Naive thymus-derived CD8-positive, alpha-beta T cell (primary cell): ENCODE data around the gene ATP9B. TPM values are rescaled to one million over a fixed set of nuclear protein-coding genes. Genes with fewer than 3 reads are reported as not detected.

Source experiments
- ATAC-seq, 2 donors: fragments of 150-1000 bp; cut with Tn5 transposase in 1 of 2; sonication (Bioruptor Pico), chemical (Tn5 transposase) in 1 of 2; 1 replicate in 1 of 2; 2 replicates in 1 of 2; pipeline ENCODE4 v1.10.0; 2021; ENCODE audit warnings: mild to moderate bottlenecking in 2 of 2, moderate library complexity in 2 of 2
- POLR2A ChIA-PET: fragments of 350-600 bp; sonication (Branson Sonifier 250); formaldehyde crosslinking; loops from one replicate; lab custom pipeline; 2021; ENCODE audit warnings: antibody characterized with exemption; lab: Charles Lee
- DNase-seq, 10 donors: peaks; one replicate each; pipeline versions ENCODE4 v3.0.0 to v3.0.0-alpha.2; 2020 to 2022
- H3K27ac Mint-ChIP-seq, 10 donors: one replicate each; pipeline ENCODE4 v1.8.0; 2020 to 2022; ENCODE audit warnings: mild to moderate bottlenecking in 10 of 10, mixed read lengths in 10 of 10, moderate library complexity in 4 of 10, inconsistent platforms in 1 of 10
- H3K27me3 Mint-ChIP-seq, 5 donors: one replicate each; pipeline ENCODE4 v1.8.0; 2021 to 2022; ENCODE audit warnings: mixed read lengths in 5 of 5
- H3K36me3 Mint-ChIP-seq, 3 donors: one replicate each; pipeline ENCODE4 v1.8.0; 2020 to 2022; ENCODE audit warnings: mixed read lengths in 3 of 3, mild to moderate bottlenecking in 2 of 3, inconsistent platforms in 1 of 3
- H3K4me1 Mint-ChIP-seq, 4 donors: one replicate each; pipeline ENCODE4 v1.8.0; 2021 to 2022; ENCODE audit warnings: mixed read lengths in 4 of 4
- H3K4me3 Mint-ChIP-seq, 10 donors: one replicate each; pipeline ENCODE4 v1.8.0; 2020 to 2022; ENCODE audit warnings: mild to moderate bottlenecking in 10 of 10, mixed read lengths in 10 of 10, moderate library complexity in 6 of 10, inconsistent platforms in 1 of 10
- H3K9me3 Mint-ChIP-seq, 9 donors: one replicate each; pipeline ENCODE4 v1.8.0; 2020 to 2022; ENCODE audit warnings: mixed read lengths in 9 of 9, mild to moderate bottlenecking in 3 of 9, inconsistent platforms in 1 of 9, moderate library complexity in 1 of 9
- polyA plus RNA-seq, 3 donors: library from polyadenylated mRNA; unstranded; fragments of 300-500 nt; fragmentation: Illumina TruSeq; gene quantifications; one replicate each; pipeline ENCODE4 v1.2.3, GENCODE V29; 2021
- total RNA-seq, 8 experiments: library from RNA in 2 of 8; stranded (reverse) in 2 of 8; gene quantifications; one replicate each; pipeline ENCODE4 v1.2.3 and lab custom pipeline; 2021 to 2026

Gene ATP9B
- total and polyA plus RNA-seq, 5 experiments from 2014 or later: 16.0 to 79.5 (median 18.6) TPM

GRCh38 chr18:79333046-79333445, 263.9 kb downstream of the ATP9B start:
- H3K27me3 Mint-ChIP-seq: no peaks in the 10 kb centered on the region
- no peak overlapping the region for H3K4me3 Mint-ChIP-seq
- POLR2A ChIA-PET: no interaction called here
- DNase-seq: no peak
- peaks cover 0 to 3% (median under 1%) of the 10 kb centered on the region in 4 donors for H3K4me1 Mint-ChIP-seq
- H3K36me3 Mint-ChIP-seq: peaks cover 3 to 74% (median 22%) of the 10 kb centered on the region in 3 donors
- H3K27ac Mint-ChIP-seq: no peak overlapping the region
- no peak for ATAC-seq
- no peaks in the 10 kb centered on the region for H3K9me3 Mint-ChIP-seq

DNA sequence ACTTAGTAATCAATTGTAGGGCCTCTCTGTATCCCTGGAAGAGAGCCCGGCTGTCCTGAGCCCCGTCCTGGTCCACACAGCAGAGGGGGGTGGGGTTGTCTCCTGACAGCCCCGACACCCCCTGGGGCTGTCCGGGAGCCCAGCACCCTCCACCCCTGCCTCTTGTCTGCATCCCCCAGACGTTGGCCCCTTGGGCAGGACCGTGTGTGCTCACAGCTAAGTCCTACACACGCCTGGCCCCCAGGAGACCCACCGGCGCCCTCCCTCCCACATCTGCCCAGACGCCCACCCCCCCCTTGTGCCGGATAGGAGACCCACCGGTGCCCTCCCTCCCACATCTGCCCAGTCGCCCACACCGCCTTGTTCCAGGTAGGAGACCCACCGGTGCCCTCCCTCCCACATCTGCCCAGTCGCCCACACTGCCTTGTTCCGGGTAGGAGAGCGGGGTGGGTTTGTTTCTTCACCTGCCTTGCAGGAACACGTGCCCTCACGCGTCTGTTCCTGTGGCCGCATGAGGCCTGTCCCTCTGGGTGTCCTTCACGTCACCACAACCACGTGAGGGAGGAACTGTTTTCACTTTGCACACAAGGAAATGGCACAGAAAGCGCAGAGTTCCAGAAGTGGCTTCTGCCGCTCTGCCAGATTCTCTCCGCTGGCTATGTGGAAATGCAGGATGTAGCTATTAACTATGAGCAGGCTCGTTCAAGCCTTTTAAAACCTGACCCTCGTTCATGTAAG, 265.5 kb downstream of the ATP9B start:
- no peaks in the 10 kb centered on the region for H3K27me3 Mint-ChIP-seq
- POLR2A ChIA-PET: no interaction called here
- peaks cover 0 to 6% (median 1%) of the 10 kb centered on the region in 4 donors for H3K4me1 Mint-ChIP-seq
- no peak for ATAC-seq
- peaks cover 0 to 8% (median 0%) of the 10 kb centered on the region in 9 donors for H3K9me3 Mint-ChIP-seq
- H3K36me3 Mint-ChIP-seq: peaks cover 17 to 80% (median 32%) of the 10 kb centered on the region in 3 donors
- no peak overlapping the region for H3K27ac Mint-ChIP-seq
- no peak overlapping the region for H3K4me3 Mint-ChIP-seq
- no peak for DNase-seq

GRCh38 chr18:79335833-79336360, 266.7 kb downstream of the ATP9B start:
- Mint-ChIP-seq H3K4me1 (peaks cover 0 to 6% (median 1%) of the 10 kb centered on the region in 4 donors), H3K27ac (no peak overlapping the region), H3K36me3 (peaks cover 15 to 76% (median 32%) of the 10 kb centered on the region in 3 donors), H3K9me3 (peaks cover 0 to 8% (median 0%) of the 10 kb centered on the region in 9 donors), H3K4me3 (no peak overlapping the region), H3K27me3 (no peaks in the 10 kb centered on the region)
- DNase-seq (no peak), ATAC-seq (no peak)
- POLR2A ChIA-PET: no interaction called here

- Mint-ChIP-seq H3K36me3 (peaks cover 15 to 70% (median 30%) of the 10 kb centered on the region in 3 donors), H3K4me3 (no peak overlapping the region), H3K27ac (peak overlapping the region in 1 of 10 donors; percentile 59), H3K9me3 (peaks cover 0 to 8% (median 0%) of the 10 kb centered on the region in 9 donors), H3K4me1 (peaks cover 0 to 6% (median 1%) of the 10 kb centered on the region in 4 donors), H3K27me3 (no peaks in the 10 kb centered on the region)
- ATAC-seq (no peak), DNase-seq (no peak)
- POLR2A ChIA-PET: no interaction called here
Measured at GRCh38 chr18:79336556-79337142, 267.5 kb downstream of the ATP9B start.

GRCh38 chr18:79337184-79337583, 268.0 kb downstream of the ATP9B start:
- no peak for ATAC-seq
- no peak overlapping the region for H3K4me3 Mint-ChIP-seq
- peaks cover 0 to 8% (median 0%) of the 10 kb centered on the region in 9 donors for H3K9me3 Mint-ChIP-seq
- no peaks in the 10 kb centered on the region for H3K27me3 Mint-ChIP-seq
- POLR2A ChIA-PET: no interaction called here
- H3K27ac Mint-ChIP-seq: peak overlapping the region in 1 of 10 donors; percentile 33
- DNase-seq: no peak
- peaks cover 0 to 6% (median 1%) of the 10 kb centered on the region in 4 donors for H3K4me1 Mint-ChIP-seq
- H3K36me3 Mint-ChIP-seq: peaks cover 15 to 71% (median 33%) of the 10 kb centered on the region in 3 donors

DNA sequence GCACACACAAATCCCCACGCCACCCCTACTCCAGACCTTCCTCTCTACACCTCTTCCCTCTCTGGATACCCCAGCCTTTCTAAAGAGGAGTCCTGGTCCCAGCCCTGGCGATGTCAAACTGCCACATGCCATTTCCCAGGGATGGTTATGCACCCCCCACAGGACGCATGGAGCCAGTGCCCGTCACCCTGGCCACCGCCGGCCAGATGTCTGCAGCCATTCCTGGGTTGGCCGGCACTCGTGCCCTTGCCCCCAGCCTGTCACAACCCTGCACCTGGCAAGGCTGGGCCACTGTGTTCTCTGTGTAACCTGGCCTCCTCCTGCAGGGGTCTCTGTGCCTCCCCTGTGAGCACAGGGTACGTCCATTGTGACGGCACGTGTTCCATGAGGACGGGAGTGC, 268.4 kb downstream of the ATP9B start:
- H3K27me3 Mint-ChIP-seq: no peaks in the 10 kb centered on the region
- peak overlapping the region in 1 of 10 donors; percentile 33 for H3K27ac Mint-ChIP-seq
- ATAC-seq (no peak), DNase-seq (no peak)
- H3K9me3 Mint-ChIP-seq: peaks cover 0 to 8% (median 0%) of the 10 kb centered on the region in 9 donors
- POLR2A ChIA-PET: no interaction called here
- H3K4me1 Mint-ChIP-seq: peaks cover 0 to 6% (median 1%) of the 10 kb centered on the region in 4 donors
- no peak overlapping the region for H3K4me3 Mint-ChIP-seq
- H3K36me3 Mint-ChIP-seq: peaks cover 15 to 68% (median 30%) of the 10 kb centered on the region in 3 donors

DNA sequence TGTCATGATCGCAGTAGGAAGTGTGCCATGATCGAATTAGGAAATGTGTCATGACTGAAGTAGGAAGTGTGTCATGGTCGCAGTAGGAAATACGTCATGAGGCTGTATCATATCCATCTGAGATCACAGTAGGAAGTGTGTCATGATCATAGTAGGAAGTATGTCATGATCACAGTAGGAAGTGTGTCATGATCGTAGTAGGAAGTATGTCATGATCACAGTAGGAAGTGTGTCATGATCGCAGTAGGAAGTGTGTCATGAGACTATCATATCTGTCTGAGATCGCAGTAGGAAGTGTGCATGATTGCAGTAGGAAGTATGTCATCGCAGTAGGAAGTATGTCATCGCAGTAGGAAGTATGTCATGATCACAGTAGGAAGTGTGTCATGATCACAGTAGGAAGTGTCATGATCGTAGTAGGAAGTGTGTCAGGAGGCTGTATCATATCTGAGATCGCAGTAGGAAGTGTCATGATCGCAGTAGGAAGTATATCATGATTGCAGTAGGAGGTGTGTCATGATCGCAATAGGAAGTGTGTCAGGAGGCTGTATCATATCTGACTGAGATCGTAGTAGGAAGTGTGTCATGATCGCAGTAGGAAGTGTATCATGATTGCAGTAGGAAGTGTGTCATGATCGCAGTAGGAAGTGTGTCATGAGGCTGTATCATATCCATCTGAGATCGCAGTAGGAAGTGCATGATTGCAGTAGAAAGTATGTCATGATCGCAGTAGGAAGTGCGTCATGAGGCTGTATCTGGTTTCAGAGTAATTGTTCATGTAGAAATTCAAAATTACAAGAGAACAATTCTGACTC, 270.1 kb downstream of the ATP9B start:
- H3K4me1 Mint-ChIP-seq: peaks cover 0 to 4% (median 1%) of the 10 kb centered on the region in 4 donors
- peaks cover 15 to 65% (median 33%) of the 10 kb centered on the region in 3 donors for H3K36me3 Mint-ChIP-seq
- peaks cover 0 to 8% (median 0%) of the 10 kb centered on the region in 9 donors for H3K9me3 Mint-ChIP-seq
- H3K4me3 Mint-ChIP-seq: no peak overlapping the region
- ATAC-seq (no peak), DNase-seq (no peak)
- H3K27me3 Mint-ChIP-seq: no peaks in the 10 kb centered on the region
- POLR2A ChIA-PET: no interaction called here
- H3K27ac Mint-ChIP-seq: peak overlapping the region in 2 of 10 donors; percentile 23 to 76

DNA sequence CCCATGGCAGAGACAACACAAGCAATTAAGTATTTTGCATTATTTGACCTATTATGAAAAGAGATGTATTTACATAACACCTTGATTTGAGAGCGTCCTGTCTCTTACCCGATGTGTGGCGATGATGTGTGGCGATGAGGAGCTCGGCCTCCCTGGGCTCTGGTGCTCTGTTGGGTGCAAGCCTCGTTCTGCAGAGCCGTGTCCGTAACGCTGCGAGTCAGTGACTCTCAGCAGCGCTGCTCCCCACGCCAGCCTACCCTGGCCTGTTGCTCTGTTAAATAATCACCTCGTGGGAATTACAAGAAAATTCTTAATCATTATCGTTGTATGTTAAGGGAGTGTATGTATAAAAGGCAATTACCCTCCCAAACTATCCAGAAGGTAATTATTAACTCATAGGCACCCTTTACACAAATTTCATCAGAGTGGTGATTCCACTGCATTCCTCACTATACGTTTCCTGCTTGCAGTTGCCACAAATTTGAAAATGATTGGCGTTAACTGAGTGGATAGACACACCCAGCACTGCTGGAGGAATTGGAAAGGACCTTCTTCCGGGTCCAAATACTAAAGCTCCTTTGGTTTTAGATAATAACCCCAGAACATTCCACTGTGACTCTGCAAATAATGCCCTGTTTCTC, 274.5 kb downstream of the ATP9B start:
- POLR2A ChIA-PET: no interaction called here
- no peak for DNase-seq
- H3K9me3 Mint-ChIP-seq: peaks cover 0 to 8% (median 0%) of the 10 kb centered on the region in 9 donors
- no peak for ATAC-seq
- no peak overlapping the region for H3K4me3 Mint-ChIP-seq
- H3K36me3 Mint-ChIP-seq: peaks cover 10 to 72% (median 37%) of the 10 kb centered on the region in 3 donors
- no peaks in the 10 kb centered on the region for H3K27me3 Mint-ChIP-seq
- H3K4me1 Mint-ChIP-seq: no peaks in the 10 kb centered on the region
- H3K27ac Mint-ChIP-seq: no peak overlapping the region

GRCh38 chr18:79344208-79344581, 275.0 kb downstream of the ATP9B start:
- DNase-seq (no peak), ATAC-seq (no peak)
- H3K4me1 Mint-ChIP-seq: no peaks in the 10 kb centered on the region
- peaks cover 5 to 72% (median 34%) of the 10 kb centered on the region in 3 donors for H3K36me3 Mint-ChIP-seq
- no peaks in the 10 kb centered on the region for H3K27me3 Mint-ChIP-seq
- peaks cover 0 to 4% (median 0%) of the 10 kb centered on the region in 9 donors for H3K9me3 Mint-ChIP-seq
- no peak overlapping the region for H3K27ac Mint-ChIP-seq
- no peak overlapping the region for H3K4me3 Mint-ChIP-seq
- POLR2A ChIA-PET: no interaction called here

DNA sequence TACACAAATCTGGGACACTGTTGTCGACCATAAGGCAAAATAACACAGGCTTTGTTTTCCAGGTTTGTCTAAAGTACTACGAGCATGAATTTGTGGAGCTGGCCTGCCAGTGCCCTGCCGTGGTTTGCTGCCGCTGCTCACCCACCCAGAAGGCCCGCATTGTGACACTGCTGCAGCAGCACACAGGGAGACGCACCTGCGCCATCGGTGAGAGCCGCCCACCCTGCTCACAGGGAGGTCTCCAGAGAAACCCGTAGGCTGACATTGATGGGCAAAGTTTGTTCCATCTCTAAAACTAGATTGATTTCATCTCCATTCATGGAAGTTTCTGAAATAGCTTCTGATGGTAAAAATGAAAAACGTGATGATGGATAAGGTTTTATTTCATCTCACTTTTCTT, 276.2 kb downstream of the ATP9B start:
- Mint-ChIP-seq H3K4me1 (no peaks in the 10 kb centered on the region), H3K27me3 (no peaks in the 10 kb centered on the region), H3K36me3 (peaks cover 0 to 73% (median 35%) of the 10 kb centered on the region in 3 donors), H3K27ac (no peak overlapping the region), H3K4me3 (no peak overlapping the region), H3K9me3 (no peaks in the 10 kb centered on the region)
- ATAC-seq (no peak), DNase-seq (no peak)
- POLR2A ChIA-PET: no interaction called here

GRCh38 chr18:79345981-79346380, 276.8 kb downstream of the ATP9B start:
- no peaks in the 10 kb centered on the region for H3K27me3 Mint-ChIP-seq
- H3K4me3 Mint-ChIP-seq: no peak overlapping the region
- no peak for DNase-seq
- no peaks in the 10 kb centered on the region for H3K4me1 Mint-ChIP-seq
- H3K9me3 Mint-ChIP-seq: no peaks in the 10 kb centered on the region
- no peak for ATAC-seq
- peaks cover 0 to 78% (median 35%) of the 10 kb centered on the region in 3 donors for H3K36me3 Mint-ChIP-seq
- H3K27ac Mint-ChIP-seq: no peak overlapping the region
- POLR2A ChIA-PET: no interaction called here

GRCh38 chr18:79348066-79348465, 278.9 kb downstream of the ATP9B start:
- Mint-ChIP-seq H3K27me3 (no peaks in the 10 kb centered on the region), H3K4me1 (no peaks in the 10 kb centered on the region), H3K36me3 (peaks cover 0 to 91% (median 34%) of the 10 kb centered on the region in 3 donors), H3K4me3 (no peak overlapping the region), H3K27ac (no peak overlapping the region), H3K9me3 (no peaks in the 10 kb centered on the region)
- POLR2A ChIA-PET: no interaction called here
- no peak for ATAC-seq
- no peak for DNase-seq
